HG03095 (cell line): ENCODE data around the gene CNGA1.
"Not testable (repeated sequence)": the region's sequence is repeated elsewhere in the genome, so short reads cannot be mapped to it uniquely, and the experiment has no call there.

Source experiments
- ATAC-seq: cut with Tn5 transposase; IDR thresholded peaks from one replicate; pipeline ENCODE4 v1.9.1; 2021; ENCODE audit warnings: moderate library complexity; ENCODE audit not compliant: unreplicated experiment

CNGA1 gene

DNA sequence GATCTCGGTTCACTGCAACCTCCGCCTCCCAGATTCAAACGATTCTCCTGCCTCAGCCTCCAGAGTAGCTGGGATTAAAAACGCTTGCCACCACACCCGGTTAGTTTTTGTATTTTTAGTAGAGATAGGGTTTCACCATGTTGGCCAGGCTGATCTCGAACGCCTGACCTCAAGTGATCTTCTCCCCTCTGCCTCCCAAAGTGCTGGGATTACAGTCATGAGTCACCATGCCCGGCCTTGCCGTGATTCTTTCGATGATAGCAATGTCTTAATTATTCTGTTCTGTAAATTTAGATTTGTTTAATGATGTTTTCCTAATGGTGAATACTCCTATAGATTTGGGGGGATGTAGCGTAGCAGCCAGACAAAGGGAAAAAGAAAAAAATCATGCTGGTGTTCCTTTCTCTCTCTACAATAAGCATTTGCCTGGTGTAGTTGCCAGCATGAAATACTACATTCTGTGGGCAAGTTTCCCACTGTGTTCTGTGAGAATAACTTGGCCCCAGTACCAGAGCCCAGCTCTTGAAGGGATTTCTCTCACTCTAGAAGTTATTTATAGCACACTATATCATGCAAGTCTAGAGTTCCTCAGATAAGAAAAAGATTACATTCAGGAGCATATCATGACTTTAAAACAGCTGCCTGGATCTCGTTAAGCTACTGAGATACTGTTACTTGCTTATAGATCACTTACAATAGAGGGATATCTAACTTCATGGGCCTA is 15.5 kb upstream of the CNGA1 start:
- no peak for ATAC-seq

- no peak for ATAC-seq
These were observed 14.0 kb upstream of the CNGA1 start for GRCh38 chr4:48030470-48030869.

DNA sequence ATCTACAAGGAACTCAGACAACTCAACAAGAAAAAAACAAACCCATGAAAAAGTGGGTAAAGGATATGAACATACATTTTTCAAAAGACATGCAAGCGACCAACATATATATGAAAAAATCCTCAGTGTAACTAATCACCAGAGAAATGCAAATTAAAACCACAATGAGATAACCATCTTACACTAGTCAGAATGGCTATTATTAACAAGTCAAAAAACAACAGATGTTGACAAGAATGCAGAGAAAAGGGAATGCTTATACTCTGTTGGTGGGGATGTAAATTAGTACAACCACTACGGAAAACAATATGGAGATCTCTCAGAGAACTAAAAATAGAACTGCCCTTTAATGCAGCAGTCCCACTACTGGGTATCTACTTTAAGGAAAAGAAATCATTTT is 12.2 kb upstream of the CNGA1 start:
- ATAC-seq: peak; percentile 54

DNA sequence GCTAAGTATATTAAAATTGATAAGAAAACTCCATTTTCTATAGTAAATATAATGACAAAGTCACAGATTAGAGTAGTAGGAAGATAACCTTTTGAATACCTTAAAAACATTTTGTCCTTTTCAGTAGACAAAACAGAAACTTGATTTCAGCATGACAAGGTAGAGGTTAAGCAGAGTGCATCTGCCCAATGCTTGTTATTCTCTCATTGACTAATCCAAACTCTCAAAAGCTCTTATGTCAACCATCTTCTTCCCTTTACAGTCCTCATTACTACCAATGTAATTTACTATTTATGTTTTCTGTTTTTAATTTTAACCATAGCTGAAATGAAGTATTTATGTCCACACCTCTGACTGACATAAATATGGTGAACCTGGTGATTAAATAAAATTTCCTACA is 11.2 kb upstream of the CNGA1 start:
- ATAC-seq: peak; percentile 80

DNA sequence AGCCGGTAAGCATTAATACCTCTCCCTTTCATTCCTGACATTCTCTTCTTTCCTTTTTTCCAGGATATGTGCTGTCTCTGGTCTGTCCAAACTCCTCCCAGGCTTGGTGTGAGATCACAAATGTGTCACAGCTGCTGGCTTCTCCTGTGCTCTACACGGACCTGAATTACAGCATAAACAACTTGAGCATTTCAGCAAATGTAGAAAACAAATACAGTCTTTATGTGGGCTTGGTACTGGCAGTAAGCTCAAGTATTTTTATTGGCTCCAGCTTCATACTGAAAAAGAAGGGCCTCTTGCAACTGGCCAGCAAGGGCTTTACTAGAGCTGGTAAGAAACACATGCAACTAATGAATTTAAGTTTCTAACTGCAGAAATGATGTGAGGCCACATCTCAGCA is 8.5 kb upstream of the CNGA1 start:
- ATAC-seq: no peak

DNA sequence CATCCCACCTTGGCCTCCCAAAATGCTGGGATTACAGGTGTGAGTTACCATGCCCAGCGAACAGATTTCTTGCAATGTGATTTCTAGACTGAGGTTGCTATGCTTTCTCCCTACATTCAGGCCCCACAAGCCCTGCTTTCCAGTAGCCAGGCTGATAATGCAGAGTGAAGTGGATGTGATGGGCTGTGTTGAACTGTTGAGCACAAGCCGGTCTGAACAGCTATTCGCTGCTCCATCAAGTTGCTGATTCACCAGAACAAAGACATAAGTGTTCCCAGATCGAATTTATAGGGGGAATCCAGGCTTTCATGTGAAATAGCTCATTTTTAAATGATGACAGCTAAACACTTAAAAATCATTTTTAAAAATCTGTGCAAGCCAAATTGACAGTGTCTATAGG is 8.0 kb upstream of the CNGA1 start:
- ATAC-seq: no peak

DNA sequence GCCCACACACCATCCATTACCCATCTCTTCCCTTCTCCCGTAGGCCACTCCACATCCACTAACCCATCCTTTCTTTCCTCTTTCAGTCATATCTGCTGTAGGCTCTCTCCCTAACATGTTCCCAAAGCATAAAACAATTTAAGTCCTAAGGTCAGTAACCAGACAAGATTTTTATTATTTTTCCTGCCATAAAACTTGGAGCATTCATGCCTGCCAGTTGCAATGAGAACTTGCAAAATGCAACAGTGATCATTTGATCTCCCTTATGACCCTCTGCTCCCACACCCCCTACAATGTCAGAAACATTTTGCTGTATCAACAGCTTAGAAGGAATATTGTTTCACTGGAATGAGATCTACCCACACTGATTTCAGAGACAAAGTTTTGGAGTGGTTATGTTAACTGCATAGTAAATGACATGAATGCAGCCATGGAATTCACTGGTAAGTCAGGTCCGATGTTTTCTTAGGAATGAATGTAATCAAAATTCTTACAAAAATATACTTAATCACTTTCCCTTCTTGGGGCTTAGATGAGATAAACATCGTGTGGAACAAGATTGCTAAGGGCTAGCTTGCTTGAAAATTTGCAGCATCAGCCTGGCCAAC is 5.8 kb upstream of the CNGA1 start:
- no peak for ATAC-seq

DNA sequence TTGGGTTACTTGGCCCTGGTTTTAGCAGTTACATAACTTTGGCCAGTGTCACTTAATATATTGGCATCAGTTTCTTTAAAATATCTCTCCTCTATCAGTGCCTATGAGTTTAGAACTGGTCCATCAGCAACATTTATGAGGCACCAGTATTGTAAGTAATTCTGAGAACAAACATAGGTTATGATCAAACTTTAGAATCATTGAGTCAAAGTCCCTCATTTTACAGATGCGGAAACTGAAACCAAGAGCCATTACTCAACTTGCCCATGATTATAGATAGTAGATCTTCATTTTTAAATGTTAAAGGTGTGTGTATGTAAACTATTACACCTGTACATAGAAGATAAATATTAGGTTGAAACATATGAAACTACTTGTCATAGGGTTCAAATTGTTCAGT is 4.6 kb upstream of the CNGA1 start:
- ATAC-seq: no peak

DNA sequence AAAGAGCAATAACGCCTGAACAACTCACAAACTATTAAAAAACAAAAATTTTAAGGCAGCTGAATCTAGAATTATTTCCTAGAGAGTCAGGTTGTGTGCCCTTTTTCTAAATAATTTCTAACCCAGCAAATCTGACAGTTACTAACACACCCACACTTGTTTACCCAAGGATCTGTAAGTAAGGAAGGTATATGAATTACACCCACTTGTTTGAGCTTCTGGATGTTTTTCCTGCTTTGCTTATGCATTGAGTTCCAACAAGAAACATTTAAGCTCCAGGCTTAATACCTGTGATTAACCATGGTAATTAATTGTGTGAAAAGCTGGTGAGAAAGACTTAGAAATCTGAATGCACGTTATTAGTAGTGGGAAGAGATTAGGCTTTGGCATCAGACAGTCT is 1.6 kb upstream of the CNGA1 start:
- no peak for ATAC-seq

DNA sequence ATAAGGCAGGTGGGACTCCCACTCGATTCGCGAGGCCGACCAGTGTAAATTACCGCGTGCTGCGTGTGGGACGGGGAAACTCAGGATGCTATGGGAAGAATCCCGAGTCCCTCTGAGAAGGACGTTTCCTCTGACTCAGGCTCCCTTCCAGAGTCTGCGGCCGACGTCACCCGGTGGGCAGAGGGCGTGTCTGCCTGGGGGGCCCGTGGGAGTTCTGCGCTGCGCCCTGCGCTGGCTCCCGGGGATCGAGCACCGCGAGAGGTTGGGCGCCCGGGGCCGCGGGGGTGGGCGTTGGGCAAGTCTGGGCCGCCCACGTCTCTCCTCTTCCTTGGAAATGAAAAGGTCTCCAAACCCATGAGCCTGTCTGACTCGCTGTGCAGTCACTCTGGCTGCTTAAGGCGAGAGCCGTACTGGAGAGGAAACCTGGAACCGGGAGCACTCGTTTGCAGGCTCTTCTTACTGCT is 659 bp upstream of the CNGA1 start:
- no peak for ATAC-seq

DNA sequence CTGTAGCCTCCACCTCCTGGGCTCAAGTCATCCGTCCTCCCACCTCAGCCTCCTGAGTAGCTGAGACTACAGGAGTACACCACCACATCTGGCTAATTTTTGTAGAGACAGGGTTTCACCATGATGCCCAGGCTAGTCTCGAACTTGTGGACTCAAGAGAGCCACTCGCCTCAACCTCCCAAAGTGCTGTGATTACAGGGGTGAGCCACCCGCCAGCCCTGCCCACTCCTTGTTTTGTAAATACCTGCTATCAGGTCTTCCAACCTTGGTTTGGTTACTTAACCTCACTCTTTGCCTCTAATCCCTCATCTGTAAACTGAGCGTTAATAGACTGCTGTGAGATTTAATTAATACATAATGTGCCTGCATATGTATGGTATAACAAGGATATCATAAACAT is 803 bp downstream of the CNGA1 start:
- no peak for ATAC-seq

- ATAC-seq: no peak
These were observed 1.3 kb downstream of the CNGA1 start for GRCh38 chr4:48015216-48015615.

- ATAC-seq: no peak
These were observed 3.7 kb downstream of the CNGA1 start for GRCh38 chr4:48012824-48013223.

GRCh38 chr4:48011722-48012121 is 4.8 kb downstream of the CNGA1 start:
- ATAC-seq: no peak

DNA sequence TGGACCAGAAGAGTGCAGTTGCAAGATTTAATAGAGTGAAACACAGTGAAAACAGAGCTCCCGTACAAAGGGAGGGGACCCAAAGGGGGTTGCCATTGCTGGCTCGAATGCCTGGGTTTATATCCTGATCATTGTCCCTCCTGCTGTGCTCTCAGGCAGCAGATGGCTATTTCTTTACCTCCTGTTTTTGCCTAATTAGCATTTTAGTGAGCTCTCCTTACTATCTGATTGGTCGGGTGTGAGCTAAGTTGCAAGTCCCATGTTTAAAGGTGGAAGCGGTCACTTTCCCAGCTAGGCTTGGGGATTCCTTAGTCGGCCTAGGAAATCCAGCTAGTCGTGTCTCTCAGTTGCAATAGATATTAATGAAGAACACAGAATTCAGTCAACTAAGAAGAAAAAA is 5.6 kb downstream of the CNGA1 start:
- ATAC-seq: not testable (repeated sequence)

DNA sequence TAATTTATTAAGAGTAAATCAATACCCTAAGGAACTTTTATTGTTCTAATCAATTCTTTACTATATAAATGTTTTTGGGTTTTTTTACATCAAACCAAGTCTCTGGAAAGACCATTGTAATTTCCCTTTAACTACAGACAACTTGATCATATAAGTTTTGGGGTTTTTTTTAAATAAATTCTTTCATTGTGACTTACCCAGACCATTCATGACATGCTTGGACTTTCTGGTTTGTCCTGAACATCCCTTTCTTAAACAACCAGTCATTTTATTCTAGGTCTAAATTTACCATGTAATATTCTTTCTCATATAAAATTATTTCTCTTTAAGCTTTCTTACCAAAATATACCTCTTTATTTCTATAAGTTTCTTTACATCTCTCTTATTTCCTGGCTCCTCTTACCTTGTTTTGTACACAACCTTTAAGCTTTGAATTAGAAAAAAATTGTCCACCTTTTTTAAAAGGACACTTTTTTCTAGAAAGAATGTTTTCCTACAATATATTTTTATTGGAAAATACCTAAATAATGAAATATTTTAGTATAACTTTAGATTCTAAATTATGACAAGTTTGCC is 8.4 kb downstream of the CNGA1 start:
- no peak for ATAC-seq

DNA sequence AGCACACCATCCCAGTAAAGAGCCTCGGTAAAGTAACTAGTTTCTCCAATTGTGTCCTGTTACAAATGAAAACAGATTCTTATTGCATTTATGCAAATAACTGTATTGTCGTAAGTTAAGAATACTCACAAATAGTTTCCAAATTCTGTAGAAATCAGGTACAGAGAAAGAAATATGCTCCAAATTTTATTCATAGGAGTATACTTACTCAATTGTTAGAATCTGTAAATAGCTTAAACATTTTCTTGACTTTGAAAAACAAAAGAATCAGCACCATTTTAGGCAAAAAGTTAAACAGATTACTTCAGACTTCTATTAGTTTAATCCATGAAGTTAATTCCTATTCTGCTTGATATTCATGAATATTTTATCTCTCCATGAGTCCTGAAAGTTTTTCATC is 10.7 kb downstream of the CNGA1 start:
- ATAC-seq: no peak

DNA sequence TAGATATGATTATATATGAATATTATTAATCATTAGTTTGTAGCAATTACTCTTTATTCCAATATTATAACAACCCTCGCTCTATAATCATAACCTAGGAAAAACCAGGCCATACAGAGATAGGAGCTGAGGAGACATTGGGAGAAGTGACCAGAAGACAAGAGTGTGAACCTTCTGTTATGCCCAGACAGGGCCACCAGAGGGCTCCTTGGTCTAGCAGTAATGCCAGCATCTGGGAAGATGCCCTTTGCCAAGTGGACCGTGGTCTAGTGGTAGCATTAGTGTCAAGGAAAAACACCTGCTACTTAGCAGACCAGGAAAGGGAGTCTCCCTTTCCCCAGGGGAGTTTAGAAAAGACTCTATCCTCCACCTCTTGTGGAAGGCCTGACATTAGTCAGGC is 12.9 kb downstream of the CNGA1 start:
- ATAC-seq: not testable (repeated sequence)

DNA sequence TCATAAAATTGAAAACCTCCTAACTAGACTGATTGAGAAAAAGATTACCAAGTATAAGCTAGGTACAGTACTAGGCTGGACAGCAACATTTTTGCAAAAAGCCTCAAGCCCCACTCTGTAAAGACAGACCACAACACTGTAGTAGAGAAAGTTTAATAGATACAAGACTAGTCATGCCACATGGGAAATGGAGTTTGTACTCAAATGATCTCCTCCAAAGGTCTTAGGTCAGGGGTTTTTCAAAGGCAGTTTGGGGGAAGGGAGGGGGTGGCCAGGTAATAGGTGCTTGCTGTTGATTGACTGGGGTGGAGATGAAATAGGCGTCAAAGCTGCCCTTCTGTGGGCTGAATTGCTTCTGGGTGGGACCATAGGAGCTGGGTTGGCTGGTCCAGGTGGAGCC is 14.2 kb downstream of the CNGA1 start:
- no peak for ATAC-seq

GRCh38 chr4:47996021-47996420 is 20.5 kb downstream of the CNGA1 start:
- no peak for ATAC-seq

- not testable (repeated sequence) for ATAC-seq
These were observed 24.0 kb downstream of the CNGA1 start for GRCh38 chr4:47992475-47992874.

DNA sequence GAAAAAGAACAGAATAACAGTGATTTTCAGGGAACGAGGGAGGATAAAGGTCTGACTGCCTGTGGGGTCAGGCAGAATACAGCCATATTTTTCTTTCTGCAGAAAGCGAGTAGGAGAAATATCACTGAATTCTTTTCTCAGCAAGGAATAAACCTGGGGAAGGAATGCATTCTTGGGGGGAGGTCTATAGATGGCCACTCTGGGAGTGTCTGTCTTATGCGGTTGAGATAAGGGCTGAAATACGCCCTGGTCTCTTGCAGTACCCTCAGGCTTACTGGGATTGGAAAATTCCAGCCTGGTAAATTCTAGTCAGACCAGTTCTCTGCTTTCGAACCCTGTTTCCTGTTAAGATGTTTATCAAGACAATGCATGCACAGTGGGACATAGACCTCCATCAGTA is 26.3 kb downstream of the CNGA1 start:
- ATAC-seq: no peak
